DMS79 treated with DMSO at 0.1 percent for 48 hours (cell line): Measurements from ENCODE around the gene CERK.

Experiments
- DNase-seq: peaks from one replicate; lab custom pipeline; 2025; lab: John Stamatoyannopoulos, UW

The CERK gene

GRCh38 chr22:46678003-46678657, 59.9 kb downstream of the CERK start:
- no peak for DNase-seq

DNA sequence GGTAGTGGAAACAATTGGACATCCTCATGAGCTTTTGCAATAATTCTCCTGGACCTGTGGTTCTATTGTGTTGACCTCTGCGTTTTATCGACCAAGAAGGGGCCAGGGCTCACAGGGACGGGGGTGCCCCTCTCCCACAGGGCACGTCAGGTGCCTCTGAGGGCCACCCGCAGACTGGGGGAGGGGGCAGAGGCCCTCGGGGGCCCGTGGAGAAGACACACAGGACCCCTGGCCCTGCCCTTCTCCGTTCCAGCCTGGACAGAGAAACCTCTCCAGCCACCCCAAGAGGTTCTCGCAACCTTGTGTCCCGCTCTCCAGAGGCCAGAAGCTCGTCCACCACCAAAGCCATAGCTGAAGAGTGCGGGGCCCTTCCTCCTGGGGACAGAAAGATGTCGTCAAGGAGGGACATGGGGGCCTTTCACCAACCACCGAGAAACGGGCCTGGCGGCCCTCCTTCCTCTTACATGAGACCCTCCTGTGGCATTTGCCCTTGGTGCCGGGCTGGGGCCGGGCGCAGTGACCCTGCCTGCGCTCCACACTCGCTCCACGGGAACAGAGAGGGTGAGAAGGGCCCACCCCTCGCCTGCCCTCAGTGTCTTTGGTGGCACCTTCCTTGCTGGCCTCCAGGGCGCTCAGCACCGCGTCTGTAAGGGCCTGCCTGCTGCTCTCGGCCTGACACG, 60.6 kb downstream of the CERK start:
- DNase-seq, result no peak

- no peak for DNase-seq
Observed at GRCh38 chr22:46676881-46677280, 61.2 kb downstream of the CERK start.

DNA sequence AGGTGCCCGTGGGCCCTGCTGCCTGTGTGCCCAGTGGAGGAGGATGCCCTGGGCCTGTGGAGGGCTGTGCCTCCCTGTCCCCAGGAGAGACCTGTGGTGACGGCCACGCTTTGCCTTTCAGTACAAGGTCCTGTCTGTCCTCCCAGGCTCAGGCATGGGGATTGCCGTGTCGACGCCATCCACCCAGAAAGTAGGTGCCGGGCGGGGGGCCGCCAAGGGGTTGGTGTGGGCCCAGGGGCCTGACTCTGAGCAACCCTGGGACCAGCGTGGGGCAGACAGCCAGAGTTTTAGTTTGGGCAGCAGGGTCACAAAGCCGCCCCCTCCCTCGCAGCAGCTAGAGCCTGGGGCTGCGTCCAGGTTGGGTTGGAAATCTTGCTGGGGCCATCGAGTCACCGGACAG, 61.6 kb downstream of the CERK start:
- no peak for DNase-seq

- no peak for DNase-seq
Observed at GRCh38 chr22:46675938-46676337, 62.1 kb downstream of the CERK start.

DNA sequence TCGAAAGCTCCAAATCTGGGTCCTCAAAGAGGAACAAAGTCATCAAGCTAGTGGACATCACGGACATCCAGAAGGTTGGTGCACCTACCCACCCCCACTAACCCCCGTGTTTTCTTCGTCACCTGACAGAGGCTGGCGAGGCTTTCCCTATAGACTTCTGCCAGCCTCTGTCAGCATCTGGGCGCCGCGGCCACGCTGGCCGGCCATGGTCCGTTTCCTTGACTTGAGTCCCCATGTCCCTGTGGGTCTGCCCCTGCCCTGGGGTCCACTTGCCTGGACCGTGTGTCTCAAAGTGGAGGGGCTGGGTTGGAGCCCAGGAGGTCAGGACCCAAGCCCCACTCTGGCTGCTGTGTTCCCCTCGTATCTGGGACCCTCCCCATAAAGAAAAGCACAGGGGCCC, 62.6 kb downstream of the CERK start:
- DNase-seq, result no peak

- no peak for DNase-seq
Observed at GRCh38 chr22:46674906-46675305, 63.1 kb downstream of the CERK start.

- no peak for DNase-seq
Observed at GRCh38 chr22:46674367-46674781, 63.7 kb downstream of the CERK start.

DNA sequence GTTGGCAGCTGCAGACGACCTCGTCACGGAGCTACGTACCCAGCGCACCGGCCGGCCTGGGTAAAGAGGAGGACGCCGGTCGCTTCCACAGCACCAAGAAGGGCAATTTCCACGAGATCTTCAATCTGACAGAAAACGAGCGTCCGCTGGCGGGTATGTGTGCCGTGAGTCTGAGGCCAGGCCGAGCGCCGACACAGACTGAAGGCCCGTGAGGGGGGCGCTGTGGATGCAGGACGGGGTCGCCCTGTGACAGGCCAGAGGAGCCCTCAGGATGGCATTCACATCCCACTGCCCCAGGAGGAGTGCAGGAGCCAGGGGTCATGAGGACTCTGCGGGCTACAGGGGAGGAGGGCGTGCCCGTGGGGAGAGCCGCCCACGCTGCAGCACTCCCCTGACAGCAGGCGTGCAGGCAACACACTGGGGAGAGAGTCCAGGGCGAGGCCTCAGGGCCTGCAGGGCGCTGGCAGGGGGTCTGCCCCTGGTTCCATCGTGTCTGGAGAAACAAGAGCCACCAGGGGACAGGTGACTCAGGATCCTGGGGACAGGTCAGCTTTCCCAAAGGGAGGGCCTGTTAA, 64.3 kb downstream of the CERK start:
- no peak for DNase-seq

GRCh38 chr22:46673205-46673604, 64.8 kb downstream of the CERK start:
- DNase-seq, result peak; percentile 42

GRCh38 chr22:46672731-46673130, 65.3 kb downstream of the CERK start:
- peak; percentile 84 for DNase-seq

DNA sequence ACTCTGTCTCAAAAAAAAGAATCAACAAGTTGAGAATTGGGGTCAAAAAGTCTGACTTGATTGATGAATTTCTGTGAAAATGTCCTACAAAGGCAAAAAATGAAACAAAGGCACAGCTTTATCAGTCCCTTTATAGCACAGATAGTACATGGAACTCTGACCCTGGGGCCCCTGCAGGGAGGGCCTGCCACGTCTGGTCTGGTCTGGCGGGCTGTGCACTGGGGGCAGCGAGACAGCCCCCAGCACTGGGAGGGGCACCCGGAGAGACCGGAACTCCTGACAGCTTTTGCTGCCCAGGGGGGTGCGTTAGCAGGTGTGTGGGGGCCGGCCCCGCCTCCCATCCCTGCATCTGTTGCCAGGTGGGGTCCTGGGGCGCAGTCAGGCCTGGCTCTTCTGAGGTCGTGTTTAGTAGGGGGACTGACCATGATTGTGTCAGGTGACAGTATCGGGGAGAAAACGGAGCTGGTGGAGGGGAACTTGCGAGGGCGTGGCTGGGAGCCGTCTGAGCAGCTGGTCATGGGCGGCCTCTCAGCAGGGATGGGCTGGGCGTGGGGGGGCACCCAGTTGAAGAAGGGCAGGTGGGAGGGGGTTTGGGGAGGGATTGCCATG, 66.1 kb downstream of the CERK start:
- DNase-seq, result no peak

DNA sequence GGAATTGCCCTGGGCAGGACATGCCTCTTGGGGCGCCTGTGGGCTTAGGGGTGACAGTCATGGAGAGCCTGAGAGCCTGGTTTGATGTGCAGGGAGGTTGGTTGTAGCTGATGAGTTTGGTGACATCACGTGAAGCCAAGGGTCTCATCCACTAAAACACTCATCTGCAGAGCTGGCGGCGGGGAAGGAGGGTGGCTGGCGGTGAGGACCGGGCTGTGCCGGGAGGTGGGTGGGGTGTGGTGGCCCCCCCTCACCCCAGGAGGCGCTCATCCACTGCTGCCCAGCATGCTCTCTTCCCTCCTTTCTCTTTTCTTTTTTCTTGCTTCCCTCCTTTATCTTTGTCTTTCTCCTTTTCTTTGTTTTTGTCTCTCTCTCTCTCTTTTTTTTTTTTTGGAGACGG, 68.9 kb downstream of the CERK start:
- DNase-seq, result no peak

- DNase-seq, result no peak
Observed at GRCh38 chr22:46668116-46668515, 69.9 kb downstream of the CERK start.

DNA sequence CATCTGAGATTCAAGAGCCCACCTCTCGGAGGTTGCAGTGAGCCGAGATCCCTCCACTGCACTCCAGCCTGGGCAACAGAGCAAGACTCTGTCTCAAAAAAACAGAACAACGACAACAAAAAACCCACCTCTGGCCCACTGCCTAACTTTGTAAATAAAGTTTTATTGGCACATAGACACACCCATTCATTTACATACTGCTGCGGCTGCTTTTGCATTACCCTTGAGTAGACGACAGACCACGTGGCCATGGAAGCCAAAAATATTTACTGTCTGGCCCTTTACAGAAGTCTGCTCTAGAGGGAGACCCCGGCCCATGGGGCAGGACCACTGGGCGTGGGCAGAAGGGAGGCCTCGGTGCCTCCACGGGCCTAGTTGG, 70.8 kb downstream of the CERK start:
- DNase-seq, result no peak

DNA sequence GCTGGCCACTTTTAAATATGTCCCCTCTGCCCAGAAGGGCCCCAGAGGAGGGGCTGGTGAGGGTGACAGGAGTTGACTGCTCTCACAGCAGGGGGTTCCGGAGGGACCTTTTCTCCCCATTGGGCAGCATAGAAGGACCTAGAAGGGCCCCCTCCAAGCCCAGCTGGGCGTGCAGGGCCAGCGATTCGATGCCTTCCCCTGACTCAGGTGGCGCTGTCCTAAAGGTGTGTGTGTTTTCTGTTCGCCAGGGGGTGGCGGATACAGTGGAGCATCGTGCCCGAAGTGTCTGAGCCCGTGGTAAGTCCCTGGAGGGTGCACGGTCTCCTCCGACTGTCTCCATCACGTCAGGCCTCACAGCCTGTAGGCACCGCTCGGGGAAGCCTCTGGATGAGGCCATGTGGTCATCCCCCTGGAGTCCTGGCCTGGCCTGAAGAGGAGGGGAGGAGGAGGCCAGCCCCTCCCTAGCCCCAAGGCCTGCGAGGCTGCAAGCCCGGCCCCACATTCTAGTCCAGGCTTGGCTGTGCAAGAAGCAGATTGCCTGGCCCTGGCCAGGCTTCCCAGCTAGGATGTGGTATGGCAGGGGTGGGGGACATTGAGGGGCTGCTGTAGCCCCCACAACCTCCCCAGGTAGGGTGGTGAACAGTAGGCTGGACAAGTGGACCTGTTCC, 71.3 kb downstream of the CERK start:
- DNase-seq, result no peak

GRCh38 chr22:46665751-46666280, 72.2 kb downstream of the CERK start:
- no peak for DNase-seq

GRCh38 chr22:46665151-46665695, 72.8 kb downstream of the CERK start:
- DNase-seq, result no peak

GRCh38 chr22:46664301-46664855, 73.7 kb downstream of the CERK start:
- DNase-seq, result no peak

GRCh38 chr22:46663436-46664100, 74.5 kb downstream of the CERK start:
- DNase-seq, result no peak

GRCh38 chr22:46663001-46663400, 75.1 kb downstream of the CERK start:
- no peak for DNase-seq
